ENCODE results near the gene PNMA6E. TPM values are rescaled to one million over a fixed set of nuclear protein-coding genes. Genes with fewer than 3 reads are reported as not detected.

Gene PNMA6E
- not detected for total RNA-seq

DNA sequence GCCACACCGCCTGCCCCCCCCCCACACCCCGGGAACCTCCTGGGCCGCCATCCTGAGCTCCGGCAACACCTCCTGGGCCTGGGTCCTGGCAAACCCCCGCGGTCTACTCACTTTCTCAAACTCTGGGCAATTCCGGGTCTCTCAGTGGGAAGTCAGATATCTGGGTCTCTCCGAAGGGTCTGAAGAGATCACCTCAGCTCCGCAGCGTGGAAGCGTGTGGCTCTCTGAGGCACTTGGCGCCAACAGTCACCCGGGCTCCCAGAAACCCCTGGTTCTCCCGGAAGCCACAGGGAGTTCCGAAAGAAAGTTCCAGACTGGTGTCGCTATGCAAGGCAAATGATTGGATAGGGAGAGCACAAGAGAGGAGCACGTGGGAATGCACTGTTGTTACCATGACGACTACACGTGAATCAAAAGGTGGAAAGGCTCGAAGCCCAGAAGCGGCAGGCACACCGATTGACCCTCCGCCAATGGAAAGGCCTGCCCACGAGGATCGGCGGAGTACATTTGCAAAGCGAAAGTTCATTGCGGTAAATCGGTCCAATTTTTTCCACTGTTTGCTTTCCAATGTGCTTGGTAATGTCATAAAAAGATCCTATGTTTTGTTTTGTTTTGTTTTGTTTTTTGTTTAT, at the start of gene PNMA6E:
Gene PNMA6E, minus strand, starts transcription at position 218 of the 632 bp plus-strand sequence. CDS start 2,501 bp downstream, outside the sequence.
- DNase-seq = no peak
- intact Hi-C loops (cut with micrococcal nuclease) = loop anchor here (5.0 kb wide), 1 partner anchor 106 kb away; no protein-coding TSS in a partner anchor
- no peak within 1 kb of the TSS for H3K4me3 Mint-ChIP-seq
- no peaks in the 10 kb centered on the region for H3K36me3 Mint-ChIP-seq
- POLR2A ChIA-PET = no interaction called here
- no peak within 1 kb of the TSS for H3K27ac Mint-ChIP-seq
- H3K9me3 Mint-ChIP-seq = no peaks in the 10 kb centered on the region
- CTCF ChIA-PET = no interaction called here
- no peaks in the 10 kb centered on the region for H3K4me1 Mint-ChIP-seq (ENCODE audit: low read depth)
- no peaks in the 10 kb centered on the region for H3K27me3 Mint-ChIP-seq

DNA sequence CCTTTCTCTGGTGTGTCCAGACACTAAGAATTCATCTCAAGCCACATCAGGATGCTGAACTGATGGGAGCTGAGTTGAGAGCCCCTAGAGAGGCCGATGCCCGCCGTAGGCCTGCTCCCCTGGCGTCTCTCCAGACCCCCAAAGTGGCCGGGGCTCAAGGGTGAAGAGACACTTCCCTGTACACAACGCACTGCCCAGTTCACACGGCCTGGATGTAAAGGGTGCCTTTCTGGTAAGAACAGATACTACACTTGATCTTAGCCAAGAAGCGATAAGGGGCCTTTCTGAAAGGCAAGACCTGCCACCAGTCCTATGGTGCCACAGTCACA, 49.8 kb upstream of the PNMA6E start:
- no peaks in the 10 kb centered on the region for H3K36me3 Mint-ChIP-seq
- no peaks in the 10 kb centered on the region for H3K9me3 Mint-ChIP-seq
- no peak overlapping the region for H3K27ac Mint-ChIP-seq
- ChIA-PET CTCF (no interaction called here), POLR2A (no interaction called here)
- intact Hi-C loops (cut with micrococcal nuclease) = no loop called here
- H3K4me1 Mint-ChIP-seq (ENCODE audit: low read depth) = no peaks in the 10 kb centered on the region
- no peaks in the 10 kb centered on the region for H3K27me3 Mint-ChIP-seq
- DNase-seq = no peak
- no peak overlapping the region for H3K4me3 Mint-ChIP-seq

DNA sequence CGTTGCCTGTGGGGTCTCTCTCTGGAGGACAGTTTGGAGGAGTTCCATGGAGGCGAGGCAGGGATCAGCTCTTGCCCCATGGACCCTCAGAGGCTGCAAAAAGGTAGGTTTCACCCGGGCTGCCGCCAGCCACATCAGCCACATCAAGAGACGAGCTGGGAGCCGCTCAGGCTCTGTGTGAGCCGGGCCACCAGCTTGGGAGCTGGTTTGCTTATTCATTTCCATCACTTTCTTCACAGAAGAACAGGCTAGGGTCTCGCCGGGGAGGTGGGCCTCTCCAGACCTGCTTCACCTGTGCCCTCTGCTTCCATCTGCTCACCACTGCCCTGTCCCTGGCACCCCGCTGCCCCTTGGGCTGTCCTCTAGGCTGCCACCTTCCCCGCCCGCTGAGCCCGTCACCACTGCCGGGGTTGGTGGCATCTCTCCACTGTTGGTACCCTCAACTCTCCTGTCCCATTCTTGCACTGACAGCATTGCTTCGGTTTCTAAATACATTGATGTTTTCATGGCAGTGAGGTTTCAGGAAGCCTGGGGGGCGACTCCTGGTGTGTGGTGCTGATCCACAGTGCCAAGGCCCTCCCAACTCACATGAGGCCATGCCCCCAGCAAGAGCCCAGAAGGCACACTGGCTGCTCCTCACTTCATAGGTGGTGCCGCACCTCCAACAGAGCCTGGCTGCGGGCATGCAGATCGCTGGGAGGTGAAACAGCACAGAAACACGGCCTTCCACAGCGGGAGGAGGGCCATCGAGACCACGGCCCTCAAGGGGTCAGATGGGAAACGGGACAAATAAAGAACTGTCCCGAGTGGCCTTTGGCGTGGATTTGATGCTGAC, 49.2 kb upstream of the PNMA6E start:
- H3K36me3 Mint-ChIP-seq = no peaks in the 10 kb centered on the region
- H3K27ac Mint-ChIP-seq = no peak overlapping the region
- CTCF ChIA-PET = no interaction called here
- H3K4me3 Mint-ChIP-seq = no peak overlapping the region
- H3K4me1 Mint-ChIP-seq (ENCODE audit: low read depth) = no peaks in the 10 kb centered on the region
- H3K27me3 Mint-ChIP-seq = no peaks in the 10 kb centered on the region
- no peak for DNase-seq
- H3K9me3 Mint-ChIP-seq = no peaks in the 10 kb centered on the region
- intact Hi-C loops (cut with micrococcal nuclease) = no loop called here
- POLR2A ChIA-PET = no interaction called here

DNA sequence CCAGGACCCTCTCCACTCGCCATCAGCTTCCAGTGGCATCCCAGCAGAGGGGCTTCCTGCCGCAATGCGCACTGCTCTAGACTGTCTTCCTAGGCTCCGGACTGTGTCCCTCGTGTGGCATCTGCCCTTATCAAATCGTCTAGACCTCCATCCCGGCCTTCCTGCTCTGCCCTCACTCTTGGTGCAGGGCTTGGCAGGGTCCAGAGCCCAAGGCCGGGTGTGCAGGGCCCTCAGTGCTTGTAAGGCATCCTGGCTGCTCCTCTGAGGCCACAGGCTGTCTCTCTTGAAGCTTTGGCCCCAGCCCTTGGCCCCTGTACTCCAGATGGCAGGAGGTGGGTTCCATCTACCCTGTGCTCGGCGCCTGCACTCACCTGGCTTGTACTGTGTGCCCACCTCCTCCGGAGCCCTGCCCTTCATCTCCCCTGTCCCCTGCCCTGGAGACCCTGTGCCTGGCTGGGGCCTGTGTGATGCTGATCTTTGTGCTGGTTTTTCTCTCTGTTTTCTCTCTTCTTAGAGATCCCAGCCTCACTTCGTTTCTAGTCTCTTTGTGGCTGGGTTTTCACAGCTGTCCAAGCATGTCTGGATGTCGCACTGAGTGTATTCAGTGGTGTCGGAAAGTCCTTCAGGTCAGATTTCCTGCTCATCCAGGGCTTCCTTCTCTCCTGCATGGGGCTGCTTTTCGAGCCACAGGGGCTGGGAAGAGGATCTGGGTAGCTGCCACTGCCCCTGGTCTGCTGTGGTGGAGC, 48.4 kb upstream of the PNMA6E start:
- POLR2A ChIA-PET = no interaction called here
- no peaks in the 10 kb centered on the region for H3K36me3 Mint-ChIP-seq

DNA sequence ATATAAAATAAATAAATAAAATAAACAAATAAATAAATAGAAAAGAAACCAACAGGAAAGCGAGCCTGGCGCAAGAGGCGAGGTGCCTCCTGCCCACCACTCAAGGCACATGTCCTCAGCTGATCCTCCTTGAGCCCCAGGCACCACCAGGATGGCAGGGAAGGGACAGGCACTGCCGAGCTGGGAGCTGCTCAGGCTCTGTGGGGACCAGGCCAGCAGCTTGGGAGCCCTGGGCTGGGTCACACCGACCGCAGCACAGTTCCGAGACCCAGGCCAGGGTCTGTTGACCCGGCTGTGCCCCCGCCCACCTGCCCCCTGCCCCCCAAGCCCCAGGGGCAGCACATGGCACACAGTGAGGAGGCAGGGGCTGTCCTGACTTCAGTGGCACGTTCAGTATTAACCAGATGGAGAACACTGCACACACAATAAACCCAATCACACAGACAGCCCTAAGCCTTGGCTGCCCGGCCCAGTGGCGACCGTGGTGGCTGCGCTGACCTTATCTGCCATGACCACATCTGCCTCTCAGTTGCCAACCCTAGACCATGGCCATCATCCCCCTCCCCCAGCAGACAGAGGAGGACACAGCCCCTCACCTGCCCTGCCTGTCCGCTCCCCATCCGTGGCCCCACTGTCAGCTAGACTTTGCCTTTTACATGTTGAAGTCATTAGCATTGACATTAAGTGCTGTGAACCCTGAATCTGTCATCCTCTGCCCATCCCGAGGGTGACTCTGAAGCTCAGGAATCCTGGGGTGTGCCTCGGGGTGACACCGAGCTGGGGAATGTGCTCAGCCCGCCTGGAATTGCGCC, 47.6 kb upstream of the PNMA6E start:
- Mint-ChIP-seq H3K36me3 (no peaks in the 10 kb centered on the region), H3K4me3 (no peak overlapping the region), H3K9me3 (no peaks in the 10 kb centered on the region), H3K4me1 (ENCODE audit: low read depth) (no peaks in the 10 kb centered on the region), H3K27me3 (no peaks in the 10 kb centered on the region), H3K27ac (no peak overlapping the region)
- intact Hi-C loops (cut with micrococcal nuclease) = no loop called here
- no peak for DNase-seq
- ChIA-PET POLR2A (no interaction called here), CTCF (no interaction called here)

More for the DNA sequence above, 48.4 kb upstream of the PNMA6E start:
- H3K9me3 Mint-ChIP-seq = no peaks in the 10 kb centered on the region
- intact Hi-C loops (cut with micrococcal nuclease) = no loop called here
- no peak overlapping the region for H3K27ac Mint-ChIP-seq
- no peaks in the 10 kb centered on the region for H3K27me3 Mint-ChIP-seq
- CTCF ChIA-PET = no interaction called here
- no peak for DNase-seq
- H3K4me1 Mint-ChIP-seq (ENCODE audit: low read depth) = no peaks in the 10 kb centered on the region
- H3K4me3 Mint-ChIP-seq = no peak overlapping the region

DNA sequence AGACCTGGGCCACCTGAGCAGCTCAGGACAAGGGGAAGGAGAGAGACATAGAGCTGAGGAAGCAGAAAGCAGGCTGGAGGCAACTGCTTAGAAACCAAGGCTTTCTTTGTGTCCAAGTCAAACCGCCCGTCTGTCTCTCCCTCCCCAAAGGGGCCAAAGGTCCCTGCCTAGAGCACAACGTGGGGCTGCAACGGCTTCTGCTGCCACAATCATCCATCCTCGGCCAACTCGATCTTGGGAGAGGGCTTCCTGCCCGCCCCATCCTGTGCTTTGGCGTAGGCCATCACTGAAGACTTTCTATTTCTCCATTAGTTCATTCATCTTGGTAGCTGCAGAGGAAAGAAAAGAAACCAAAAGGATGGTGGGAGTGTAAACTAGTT, 46.4 kb upstream of the PNMA6E start:
- no peak overlapping the region for H3K4me3 Mint-ChIP-seq
- ChIA-PET POLR2A (no interaction called here), CTCF (no interaction called here)
- H3K9me3 Mint-ChIP-seq = no peaks in the 10 kb centered on the region
- no peaks in the 10 kb centered on the region for H3K4me1 Mint-ChIP-seq (ENCODE audit: low read depth)
- H3K36me3 Mint-ChIP-seq = no peaks in the 10 kb centered on the region
- intact Hi-C loops (cut with micrococcal nuclease) = no loop called here
- H3K27me3 Mint-ChIP-seq = no peaks in the 10 kb centered on the region
- no peak overlapping the region for H3K27ac Mint-ChIP-seq
- DNase-seq = no peak

DNA sequence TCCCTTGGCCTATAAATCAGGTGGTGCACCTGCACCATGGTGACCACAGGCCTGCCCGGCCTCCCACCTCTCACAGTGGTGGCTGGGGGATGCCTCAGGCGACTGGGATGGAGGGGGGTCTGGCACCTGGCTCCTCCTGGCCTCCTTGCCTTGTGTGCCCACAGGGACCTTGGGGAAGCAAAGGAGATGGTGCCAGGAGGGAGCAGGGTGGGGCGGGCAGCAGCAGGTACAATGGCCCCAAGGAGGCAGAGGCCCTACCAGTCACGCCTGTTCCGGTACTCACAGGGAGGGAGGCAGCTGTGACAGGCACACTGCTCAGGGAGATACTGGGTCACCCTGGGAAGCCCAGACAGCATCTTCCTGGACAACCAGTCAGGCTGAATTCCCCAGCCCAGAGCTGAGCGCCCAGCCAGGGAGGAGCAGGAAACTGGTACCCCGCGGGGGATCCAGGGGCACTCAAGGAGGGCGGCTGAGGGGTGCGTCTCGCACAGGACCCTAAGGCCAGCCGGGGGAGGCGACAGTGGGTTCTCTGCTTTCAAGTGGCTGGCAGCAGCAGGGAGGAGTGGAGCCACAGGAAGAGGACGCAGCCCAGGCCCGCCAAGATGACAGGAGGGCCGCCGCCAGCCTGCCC, 45.9 kb upstream of the PNMA6E start:
- Mint-ChIP-seq H3K4me3 (no peak overlapping the region), H3K36me3 (no peaks in the 10 kb centered on the region), H3K4me1 (ENCODE audit: low read depth) (no peaks in the 10 kb centered on the region), H3K27me3 (no peaks in the 10 kb centered on the region), H3K9me3 (no peaks in the 10 kb centered on the region), H3K27ac (no peak overlapping the region)
- CTCF ChIA-PET = no interaction called here
- POLR2A ChIA-PET = no interaction called here
- no peak for DNase-seq
- intact Hi-C loops (cut with micrococcal nuclease) = no loop called here

DNA sequence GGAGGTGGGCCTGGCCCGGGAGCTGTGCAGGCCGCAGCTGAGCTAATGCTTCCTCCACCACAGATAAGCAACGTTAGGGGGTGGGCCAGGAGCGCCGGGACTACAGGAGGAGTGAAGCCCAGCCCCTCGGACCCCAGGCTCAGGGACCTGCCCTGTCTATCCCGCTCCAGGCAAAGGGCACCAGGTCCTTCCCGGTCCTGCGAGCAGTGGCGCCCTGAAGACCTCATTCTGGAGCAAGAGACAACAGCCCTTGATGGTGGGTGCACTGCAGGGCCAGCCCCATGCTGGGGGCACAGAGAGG, 45.4 kb upstream of the PNMA6E start:
- ChIA-PET POLR2A (no interaction called here), CTCF (interaction anchor here (0.9 kb wide), 1 partner anchor 93 kb away, joined by 3 read pairs; no protein-coding TSS in a partner anchor)

DNA sequence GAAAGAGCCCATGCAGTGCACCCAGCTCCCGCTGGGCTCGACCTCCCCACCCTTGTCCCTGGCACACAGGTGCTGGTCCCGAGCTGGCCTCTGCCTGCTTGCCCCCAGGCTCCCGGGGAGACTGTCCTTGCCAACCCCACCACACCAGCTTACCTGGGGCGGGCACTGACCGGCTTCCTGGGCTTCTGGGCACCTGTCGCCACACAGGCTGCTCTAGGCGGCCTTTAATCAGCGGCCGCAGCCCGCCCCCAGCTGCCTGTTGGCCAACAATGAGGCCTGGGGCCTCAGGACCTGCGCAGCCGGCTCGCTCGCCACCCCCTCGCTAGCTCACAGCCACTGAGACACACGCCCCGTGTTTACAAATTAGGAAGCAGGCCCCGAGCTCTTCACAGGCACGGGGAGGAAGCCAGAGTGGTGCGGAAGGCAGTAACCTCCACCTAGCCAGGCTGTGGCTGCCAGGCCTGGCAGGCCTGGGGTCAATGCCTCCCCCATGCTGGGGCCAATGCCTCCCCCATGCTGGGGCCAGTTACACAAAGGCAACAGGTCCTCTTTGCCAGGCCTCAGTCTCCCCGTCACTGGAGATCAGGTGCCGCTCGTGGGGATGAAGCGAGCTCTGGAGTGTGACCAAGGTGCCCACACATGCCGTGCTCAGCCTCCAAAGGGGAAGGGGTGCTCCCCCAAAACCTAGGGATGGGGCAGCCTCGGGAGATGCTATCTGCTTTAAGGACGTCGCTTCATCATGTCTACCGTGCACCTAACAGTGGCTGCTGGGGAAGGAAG, 44.9 kb upstream of the PNMA6E start, which contains the start of gene TREX2:
Gene TREX2, minus strand, starts transcription at position 201 of the 780 bp plus-strand sequence. CDS start 626 bp downstream, outside the sequence.
- ChIA-PET CTCF (interaction anchor here (0.9 kb wide), 1 partner anchor 93 kb away, joined by 3 read pairs; no protein-coding TSS in a partner anchor), POLR2A (no interaction called here)
- Mint-ChIP-seq H3K27ac (no peak within 1 kb of the TSS), H3K27me3 (no peaks in the 10 kb centered on the region), H3K4me3 (no peak within 1 kb of the TSS), H3K36me3 (no peaks in the 10 kb centered on the region), H3K9me3 (no peaks in the 10 kb centered on the region), H3K4me1 (ENCODE audit: low read depth) (no peaks in the 10 kb centered on the region)
- intact Hi-C loops (cut with micrococcal nuclease) = no loop called here
- no peak for DNase-seq

More for the DNA sequence above, 45.4 kb upstream of the PNMA6E start:
- Mint-ChIP-seq H3K4me1 (ENCODE audit: low read depth) (no peaks in the 10 kb centered on the region), H3K9me3 (no peaks in the 10 kb centered on the region), H3K27ac (no peak overlapping the region), H3K36me3 (no peaks in the 10 kb centered on the region), H3K4me3 (no peak overlapping the region), H3K27me3 (no peaks in the 10 kb centered on the region)
- DNase-seq = no peak
- intact Hi-C loops (cut with micrococcal nuclease) = no loop called here

DNA sequence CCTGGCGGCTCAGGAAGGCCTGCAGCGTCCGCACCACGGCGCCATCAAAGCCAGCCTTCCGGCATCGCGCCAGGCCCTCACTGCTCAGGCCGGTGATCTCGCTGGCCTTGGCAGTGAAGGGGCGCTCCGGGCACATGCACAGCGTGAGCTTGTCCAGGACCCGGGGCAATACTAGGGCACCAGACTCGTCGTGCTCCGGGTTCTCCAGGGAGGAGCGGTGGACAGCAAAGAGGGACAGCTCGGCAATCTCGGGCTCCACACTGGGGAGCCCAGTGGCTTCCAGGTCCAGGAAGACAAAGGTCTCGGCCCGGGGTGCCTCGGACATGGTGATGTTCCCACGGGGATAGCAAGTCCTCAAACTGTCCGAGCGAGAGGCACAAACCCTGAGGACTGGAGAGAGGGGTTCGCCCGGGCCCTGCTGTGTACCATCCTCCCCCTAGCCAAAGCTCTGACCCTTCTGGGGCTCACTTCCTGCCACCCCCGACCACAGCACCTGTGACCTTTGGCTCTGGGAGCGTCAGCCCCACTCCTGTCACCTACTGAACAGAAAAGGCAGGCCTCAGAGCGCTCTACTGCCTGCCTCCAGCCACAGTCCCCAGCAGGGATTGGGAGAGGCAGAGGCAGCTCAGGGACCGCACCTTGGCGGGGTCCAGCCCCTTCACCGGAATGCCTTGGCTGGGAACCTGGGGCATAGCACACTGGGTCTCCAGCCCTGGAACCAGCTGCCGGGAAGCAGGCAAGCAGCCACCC, 44.1 kb upstream of the PNMA6E start:
- Mint-ChIP-seq H3K36me3 (no peaks in the 10 kb centered on the region), H3K4me1 (ENCODE audit: low read depth) (no peaks in the 10 kb centered on the region), H3K9me3 (no peaks in the 10 kb centered on the region), H3K27me3 (no peaks in the 10 kb centered on the region), H3K27ac (no peak overlapping the region), H3K4me3 (no peak overlapping the region)
- POLR2A ChIA-PET = no interaction called here
- intact Hi-C loops (cut with micrococcal nuclease) = no loop called here
- no peak for DNase-seq
- CTCF ChIA-PET = interaction anchor here (0.9 kb wide), 1 partner anchor 94 kb away, joined by 3 read pairs; no protein-coding TSS in a partner anchor

Measured in activated CD4-positive, alpha-beta memory T cell treated with anti-CD3 and anti-CD28 coated beads for 36 hours (primary cell).